Hepatocyte (in vitro differentiated cells): ENCODE data around the gene IKZF1. TPM values are rescaled to one million over a fixed set of nuclear protein-coding genes. Genes with fewer than 3 reads are reported as not detected.
A peak's percentile ranks its signal among the peaks of the same experiment; 100 is the strongest.

ENCODE experiments used
- DNase-seq: peaks from one replicate; pipeline ENCODE4 v3.0.0-alpha.2; 2016; ENCODE audit warnings: low spot score
- H2AFZ ChIP-seq: fragments of 200-600 bp; sonication (generic); 2 replicates; pipeline ENCODE4 v1.6.0; 2016; ENCODE audit warnings: antibody characterized with exemption, mild to moderate bottlenecking
- H3K27ac ChIP-seq: fragments of 200-600 bp; sonication (generic); 2 replicates; pipeline ENCODE4 v1.5.1; 2016; ENCODE audit warnings: mild to moderate bottlenecking
- H3K27me3 ChIP-seq: fragments of 200-600 bp; sonication (generic); 2 replicates; pipeline ENCODE4 v1.6.1; 2016
- H3K36me3 ChIP-seq: fragments of 200-600 bp; sonication (generic); replicated peaks from 2 replicates; pipeline ENCODE4 v1.5.1; 2016; ENCODE audit warnings: low read depth; ENCODE audit not compliant: insufficient read depth
- H3K4me1 ChIP-seq: fragments of 200-600 bp; sonication (generic); 2 replicates; pipeline ENCODE4 v1.5.1; 2016; ENCODE audit warnings: mild to moderate bottlenecking, moderate library complexity; ENCODE audit not compliant: insufficient read depth
- H3K4me2 ChIP-seq: fragments of 200-600 bp; sonication (generic); 2 replicates; pipeline ENCODE4 v1.6.0; 2016
- H3K4me3 ChIP-seq: fragments of 200-600 bp; sonication (generic); 2 replicates; pipeline ENCODE4 v1.5.1; 2016; ENCODE audit warnings: mild to moderate bottlenecking
- H3K79me2 ChIP-seq: fragments of 200-600 bp; sonication (generic); 2 replicates; pipeline ENCODE4 v1.6.0; 2017; ENCODE audit warnings: mild to moderate bottlenecking
- H3K9me2 ChIP-seq: fragments of 200-600 bp; sonication (generic); replicated peaks from 2 replicates; pipeline ENCODE4 v1.6.0; 2017; ENCODE audit warnings: mild to moderate bottlenecking; ENCODE audit not compliant: insufficient read depth
- H3K9me3 ChIP-seq: fragments of 200-600 bp; sonication (generic); 2 replicates; pipeline ENCODE4 v1.5.1; 2016; ENCODE audit warnings: low read depth, mild to moderate bottlenecking
- H4K20me1 ChIP-seq: fragments of 200-600 bp; sonication (generic); 2 replicates; pipeline ENCODE4 v1.6.0; 2016; ENCODE audit warnings: mild to moderate bottlenecking; ENCODE audit not compliant: insufficient read depth, poor library complexity, severe bottlenecking
- EZH2 ChIP-seq: fragments of 200-600 bp; sonication (generic); IDR thresholded peaks from 2 replicates; pipeline ENCODE4 v1.6.1; 2016; ENCODE audit warnings: antibody characterized with exemption, mild to moderate bottlenecking, borderline replicate concordance
- EZH2phosphoT487 ChIP-seq: fragments of 200-600 bp; sonication (generic); IDR thresholded peaks from one replicate; pipeline ENCODE4 v1.6.1; 2018; ENCODE audit warnings: antibody characterized with exemption, mild to moderate bottlenecking, low read depth, moderate library complexity; ENCODE audit not compliant: unreplicated experiment, severe bottlenecking
- WGBS: methylation state at CpG from one replicate; pipeline ENCODE4 v1.1.6; 2016; ENCODE audit warnings: low lambda C conversion rate; ENCODE audit errors: missing lambda C conversion rate; 5-methylcytosine and 5-hydroxymethylcytosine counted together
- polyA plus RNA-seq: library from polyadenylated mRNA; unstranded; fragments of >200 nt; fragmentation: Nextera tagmentation; extraction: Ambion mirVana; gene quantifications from 2 replicates; pipeline ENCODE4 v1.2.1, GENCODE V29; 2016
- total RNA-seq: library from RNA; depleted of rRNA; stranded (reverse); fragments of >200 nt; gene quantifications from 2 replicates; pipeline ENCODE4 v1.2.3, GENCODE V29; 2014
- TF ChIP-seq, protein P1 (sequence below): fragments of 200-600 bp; sonication (generic); IDR thresholded peaks from 2 replicates; pipeline ENCODE4 v1.5.1; 2016; ENCODE audit warnings: antibody characterized with exemption, mild to moderate bottlenecking; ENCODE audit not compliant: poor library complexity

The IKZF1 gene
- total and polyA plus RNA-seq, 2 experiments from 2014 or later, result 0.16 to 0.47 TPM

DNA sequence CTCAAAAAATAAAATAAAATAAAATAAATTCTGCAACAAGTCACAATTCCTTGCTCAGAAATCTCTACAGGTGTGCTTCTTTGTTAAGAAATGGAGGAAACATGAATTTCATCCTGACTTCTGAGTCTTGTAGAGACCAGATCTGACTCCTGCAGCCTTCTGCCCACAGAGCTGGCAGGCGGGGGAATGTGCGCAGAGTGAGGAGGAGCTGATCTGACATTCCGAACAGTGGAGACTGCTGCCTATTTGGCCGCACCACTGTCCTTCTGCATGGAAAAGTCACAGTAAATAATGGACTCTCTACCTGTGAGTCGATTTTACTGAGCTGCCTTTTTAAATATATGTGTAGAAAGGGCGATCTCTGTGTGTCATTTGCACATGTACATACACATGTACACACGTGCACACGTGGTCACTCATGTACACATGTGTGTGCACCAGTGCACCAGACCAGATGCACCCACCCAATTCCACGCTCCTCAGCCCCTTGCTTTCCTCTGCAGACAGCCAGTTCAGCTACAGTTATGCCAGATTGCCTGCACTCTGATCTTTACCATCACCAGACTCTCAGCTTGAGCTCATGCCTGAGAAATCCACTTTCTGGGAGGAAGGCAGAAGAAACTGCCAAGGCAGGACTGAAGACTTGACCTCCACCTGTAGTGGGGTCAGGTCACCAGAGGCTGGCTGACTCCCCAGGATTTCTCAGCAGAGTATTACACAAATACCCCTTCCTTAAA is 54.9 kb downstream of the IKZF1 start:
- Histone ChIP-seq H3K27me3 (no peaks in the 10 kb centered on the region), H3K4me3 (no peak overlapping the region), H3K4me1 (peaks cover 6% of the 10 kb centered on the region), H3K4me2 (no peak overlapping the region), H4K20me1 (no peaks in the 10 kb centered on the region), H3K9me2 (no peaks in the 10 kb centered on the region), H2AFZ (no peak overlapping the region), H3K27ac (no peak overlapping the region), H3K36me3 (no peaks in the 10 kb centered on the region), H3K9me3 (no peaks in the 10 kb centered on the region), H3K79me2 (no peaks in the 10 kb centered on the region)
- 89% methylated on average over 9 of the region's 9 CpGs for WGBS
- no peak for TF ChIP-seq EZH2
- TF ChIP-seq, protein P1, sequence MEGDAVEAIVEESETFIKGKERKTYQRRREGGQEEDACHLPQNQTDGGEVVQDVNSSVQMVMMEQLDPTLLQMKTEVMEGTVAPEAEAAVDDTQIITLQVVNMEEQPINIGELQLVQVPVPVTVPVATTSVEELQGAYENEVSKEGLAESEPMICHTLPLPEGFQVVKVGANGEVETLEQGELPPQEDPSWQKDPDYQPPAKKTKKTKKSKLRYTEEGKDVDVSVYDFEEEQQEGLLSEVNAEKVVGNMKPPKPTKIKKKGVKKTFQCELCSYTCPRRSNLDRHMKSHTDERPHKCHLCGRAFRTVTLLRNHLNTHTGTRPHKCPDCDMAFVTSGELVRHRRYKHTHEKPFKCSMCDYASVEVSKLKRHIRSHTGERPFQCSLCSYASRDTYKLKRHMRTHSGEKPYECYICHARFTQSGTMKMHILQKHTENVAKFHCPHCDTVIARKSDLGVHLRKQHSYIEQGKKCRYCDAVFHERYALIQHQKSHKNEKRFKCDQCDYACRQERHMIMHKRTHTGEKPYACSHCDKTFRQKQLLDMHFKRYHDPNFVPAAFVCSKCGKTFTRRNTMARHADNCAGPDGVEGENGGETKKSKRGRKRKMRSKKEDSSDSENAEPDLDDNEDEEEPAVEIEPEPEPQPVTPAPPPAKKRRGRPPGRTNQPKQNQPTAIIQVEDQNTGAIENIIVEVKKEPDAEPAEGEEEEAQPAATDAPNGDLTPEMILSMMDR, result no peak
- TF ChIP-seq EZH2phosphoT487, result no peak
- DNase-seq, result no peak

DNA sequence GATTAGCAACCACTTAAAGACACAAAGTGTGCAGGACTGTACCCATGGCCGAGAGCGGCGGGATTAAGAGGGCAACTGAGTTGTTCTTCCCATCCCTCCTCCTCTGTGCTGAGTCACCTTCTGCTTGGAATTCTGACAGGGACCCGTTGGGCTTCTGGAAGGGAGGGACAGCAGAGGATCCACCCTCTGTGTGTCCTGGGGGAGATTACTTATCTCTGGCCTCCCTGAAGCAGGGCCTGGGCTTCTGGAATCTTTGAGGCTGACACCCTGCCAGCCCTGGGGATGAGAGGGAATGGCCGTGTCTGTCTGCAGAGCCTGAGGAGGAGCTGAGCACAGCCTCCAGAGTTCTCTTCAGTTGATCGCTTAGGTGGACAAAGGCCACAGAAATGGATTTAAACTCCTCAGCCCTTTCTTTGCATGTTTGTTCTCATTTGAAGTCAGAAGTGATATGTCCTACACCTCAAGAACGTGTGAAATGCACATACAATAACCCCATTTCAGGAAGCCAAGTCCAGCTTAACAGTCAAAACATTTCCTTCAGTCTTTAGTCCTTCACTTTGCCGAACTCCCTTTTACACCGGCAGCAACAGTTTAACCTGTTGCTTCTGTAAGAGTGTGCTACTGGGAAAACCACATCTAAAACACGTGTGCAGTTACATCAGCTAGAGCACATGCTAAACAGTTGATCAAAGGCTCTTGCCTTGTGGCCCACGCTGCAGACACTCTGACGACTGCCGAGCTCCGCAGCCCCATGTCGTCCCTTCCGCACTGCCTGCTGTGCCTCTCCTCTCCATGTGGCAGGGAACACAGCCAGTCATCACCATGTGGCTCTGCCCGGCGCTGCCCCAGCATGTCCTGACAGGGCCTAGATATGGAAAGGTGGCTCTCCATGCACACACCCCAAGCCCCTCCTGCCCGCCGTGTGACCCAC is 55.7 kb downstream of the IKZF1 start:
- Histone ChIP-seq H2AFZ (no peak overlapping the region), H3K4me2 (no peak overlapping the region), H3K9me2 (no peaks in the 10 kb centered on the region), H4K20me1 (no peaks in the 10 kb centered on the region), H3K9me3 (no peaks in the 10 kb centered on the region), H3K27ac (no peak overlapping the region), H3K27me3 (no peaks in the 10 kb centered on the region), H3K36me3 (no peaks in the 10 kb centered on the region), H3K4me1 (peaks cover 6% of the 10 kb centered on the region), H3K79me2 (no peaks in the 10 kb centered on the region), H3K4me3 (no peak overlapping the region)
- 58% methylated on average over 20 of the region's 20 CpGs for WGBS
- TF ChIP-seq EZH2phosphoT487 (no peak), EZH2 (no peak)
- TF ChIP-seq, protein P1, result no peak
- peak; percentile 24 for DNase-seq

DNA sequence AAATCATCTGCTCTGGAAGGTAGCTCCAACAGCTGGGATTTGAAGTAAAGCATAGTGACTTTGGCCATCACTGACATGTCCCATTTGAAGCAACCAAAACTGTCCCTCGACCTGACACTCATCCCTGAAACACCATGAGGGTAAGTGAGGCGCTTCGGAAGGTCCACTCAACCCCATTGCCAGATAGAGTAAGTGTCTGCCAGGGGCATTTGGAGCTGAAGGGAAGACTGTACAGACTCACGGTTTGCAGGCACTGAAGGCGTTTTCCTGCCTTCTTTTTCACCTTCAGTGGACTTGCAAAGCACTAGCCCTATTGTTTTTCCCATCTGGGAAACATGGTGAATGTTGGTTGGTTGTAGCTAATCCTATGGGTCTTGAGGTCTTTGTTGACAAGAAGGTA is 57.6 kb downstream of the IKZF1 start:
- Histone ChIP-seq H3K9me3 (no peaks in the 10 kb centered on the region), H3K4me3 (no peak overlapping the region), H3K27me3 (no peaks in the 10 kb centered on the region), H4K20me1 (no peaks in the 10 kb centered on the region), H3K4me2 (no peak overlapping the region), H3K27ac (no peak overlapping the region), H2AFZ (no peak overlapping the region), H3K79me2 (no peaks in the 10 kb centered on the region), H3K4me1 (peaks cover 6% of the 10 kb centered on the region), H3K36me3 (no peaks in the 10 kb centered on the region), H3K9me2 (no peaks in the 10 kb centered on the region)
- WGBS, result 86% methylated on average over 5 of the region's 5 CpGs
- TF ChIP-seq, protein P1, result no peak
- TF ChIP-seq EZH2phosphoT487, result no peak
- no peak for TF ChIP-seq EZH2
- no peak for DNase-seq
